UCSD-AML1 (cell line): ENCODE data around the gene MGAT4C.

Experiments
- DNase-seq: peaks from one replicate; lab custom pipeline; 2025; ENCODE audit not compliant: unreplicated experiment; lab: John Stamatoyannopoulos, UW

MGAT4C gene

DNA sequence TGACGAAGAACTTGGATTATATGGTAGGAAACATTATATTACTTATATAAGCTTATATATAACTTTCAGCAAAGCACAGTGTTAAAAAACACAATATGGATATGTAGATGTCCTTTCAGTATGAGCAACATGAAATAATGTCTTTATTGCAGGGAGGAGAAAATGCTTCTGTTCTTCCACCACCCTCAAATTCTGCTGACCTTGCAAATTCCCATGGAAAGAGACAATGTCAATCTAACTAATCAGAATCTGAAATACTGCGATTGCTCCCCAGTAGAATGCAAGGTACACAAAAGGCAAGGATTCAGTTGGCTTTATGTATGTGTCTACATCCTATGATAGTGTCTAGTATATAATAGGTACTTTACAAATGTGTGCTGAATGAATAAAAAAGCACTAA is 26.4 kb downstream of the MGAT4C start:
- no peak for DNase-seq

DNA sequence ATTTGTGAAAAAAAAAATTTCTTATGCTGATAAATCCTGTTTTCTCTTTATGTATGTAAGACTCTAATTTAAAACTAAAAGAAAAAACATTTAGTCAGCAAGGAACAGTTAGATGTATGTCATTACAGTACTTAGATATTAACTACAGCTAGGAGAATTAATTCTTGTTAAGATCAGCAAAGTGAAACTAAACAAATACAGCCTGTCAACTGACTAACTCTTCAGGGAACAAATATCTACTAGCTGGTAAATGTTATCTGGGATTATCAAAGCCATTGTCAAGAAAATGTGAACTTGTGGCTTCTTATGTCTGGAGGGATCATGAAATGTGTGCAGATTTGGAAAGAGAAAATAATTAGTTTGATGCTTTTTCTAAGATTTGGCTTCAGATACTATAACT is 27.5 kb downstream of the MGAT4C start:
- DNase-seq = no peak

DNA sequence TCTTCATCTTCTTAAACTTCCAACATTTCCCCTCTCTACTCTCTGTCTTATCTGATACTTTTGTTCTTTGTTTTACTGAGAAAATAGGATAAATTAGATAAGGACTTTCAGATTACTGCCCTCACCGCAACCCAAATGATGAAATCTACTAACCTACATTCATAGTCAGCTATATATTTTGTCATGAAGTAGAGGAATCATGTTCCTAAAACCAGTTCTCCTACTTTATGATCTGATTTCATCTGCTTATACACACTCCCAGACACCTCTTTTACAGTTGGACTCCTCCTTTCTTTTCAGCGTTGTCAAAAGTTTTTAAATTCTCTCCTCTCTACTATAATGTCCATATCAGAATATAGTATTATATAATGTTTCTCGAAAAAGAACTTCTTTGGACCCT is 29.7 kb downstream of the MGAT4C start:
- no peak for DNase-seq

DNA sequence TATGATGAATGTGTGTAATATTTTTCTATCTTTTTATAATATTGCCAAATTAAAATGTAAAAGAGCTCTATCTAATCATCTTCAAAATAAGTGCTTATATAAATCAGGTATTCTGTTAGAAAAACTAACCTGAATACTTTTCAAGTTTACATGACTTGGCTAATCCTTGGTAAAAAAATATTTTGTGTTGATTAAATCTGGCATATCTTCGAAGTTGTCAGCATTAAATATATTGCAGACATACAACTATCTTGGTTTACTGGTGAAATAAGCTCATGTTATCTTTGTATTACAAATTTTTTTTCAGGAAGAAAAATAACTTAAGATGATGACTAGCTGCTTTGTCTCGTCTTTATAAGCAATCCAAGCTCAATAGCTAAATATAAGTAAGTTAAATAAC is 39.6 kb downstream of the MGAT4C start:
- DNase-seq = no peak

DNA sequence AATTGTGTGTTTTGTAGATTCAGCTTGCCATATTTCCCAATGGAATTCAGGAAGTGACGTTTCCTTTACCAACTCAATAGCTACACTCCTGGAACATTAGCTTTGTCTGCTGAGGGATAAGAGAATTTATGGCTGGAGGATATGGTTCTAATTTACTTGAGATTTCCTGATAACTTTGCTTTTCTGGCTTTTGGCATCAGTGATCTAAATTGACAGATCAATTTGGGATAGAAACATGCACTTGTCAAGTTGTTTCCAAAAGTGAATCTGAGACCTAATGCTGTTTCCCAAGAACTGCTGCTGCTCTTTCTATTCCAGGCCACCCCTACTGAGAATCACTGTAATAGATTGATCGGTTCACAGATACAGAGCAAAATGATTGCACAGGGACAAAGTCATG is 43.2 kb downstream of the MGAT4C start:
- no peak for DNase-seq

DNA sequence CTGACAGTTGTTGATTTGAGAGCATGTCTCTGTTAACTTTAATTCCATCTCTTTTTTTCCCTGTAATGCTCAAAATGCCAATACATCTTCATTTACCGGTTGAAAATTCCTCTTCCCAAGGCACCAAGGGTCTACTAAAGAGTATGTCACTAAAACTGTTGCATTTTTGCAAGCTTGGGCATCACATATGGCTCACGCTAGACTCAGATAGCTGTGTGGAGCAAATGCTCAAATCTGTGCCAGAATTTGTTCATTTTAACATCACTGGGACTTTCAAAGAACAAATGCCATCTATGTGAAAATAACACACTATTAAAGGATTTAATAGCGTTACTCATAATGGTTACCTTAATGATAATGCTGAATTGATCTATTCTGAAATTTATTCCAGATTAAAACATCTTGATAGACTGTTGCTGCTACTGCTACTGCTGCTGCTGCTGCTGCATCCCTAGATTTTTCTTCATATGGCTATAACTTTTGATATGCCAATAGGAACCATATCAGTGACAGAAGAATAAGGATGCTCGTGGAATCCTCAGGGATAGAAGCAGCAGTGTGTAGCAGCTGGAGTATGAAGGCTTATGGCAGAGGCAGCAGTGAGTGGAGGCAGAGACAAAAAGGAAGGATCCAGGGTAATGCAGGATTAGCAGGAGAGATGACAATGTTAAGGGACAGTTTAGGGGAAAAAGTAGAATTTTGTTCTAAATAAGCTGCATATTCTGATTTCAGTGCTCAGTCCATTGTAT is 57.3 kb downstream of the MGAT4C start:
- no peak for DNase-seq

DNA sequence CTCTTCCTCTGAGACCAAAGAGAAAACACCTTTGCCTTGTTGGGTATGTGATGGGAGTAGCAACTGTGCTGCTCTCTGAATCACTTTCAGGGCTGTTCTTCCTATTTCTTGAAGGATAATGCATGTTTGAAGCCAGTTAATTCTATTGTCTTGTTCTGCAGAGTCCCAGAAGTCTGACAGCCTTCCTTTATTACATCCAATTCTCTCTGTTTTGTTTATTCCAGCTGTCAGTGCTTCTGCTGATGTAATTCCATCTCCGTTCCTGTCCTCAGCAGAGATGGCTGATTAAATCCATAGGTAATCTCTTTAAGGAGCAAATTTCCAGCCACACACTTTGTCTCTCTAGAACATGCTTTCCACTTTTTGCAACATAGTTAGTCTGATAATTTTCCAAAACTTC is 59.7 kb downstream of the MGAT4C start:
- no peak for DNase-seq

DNA sequence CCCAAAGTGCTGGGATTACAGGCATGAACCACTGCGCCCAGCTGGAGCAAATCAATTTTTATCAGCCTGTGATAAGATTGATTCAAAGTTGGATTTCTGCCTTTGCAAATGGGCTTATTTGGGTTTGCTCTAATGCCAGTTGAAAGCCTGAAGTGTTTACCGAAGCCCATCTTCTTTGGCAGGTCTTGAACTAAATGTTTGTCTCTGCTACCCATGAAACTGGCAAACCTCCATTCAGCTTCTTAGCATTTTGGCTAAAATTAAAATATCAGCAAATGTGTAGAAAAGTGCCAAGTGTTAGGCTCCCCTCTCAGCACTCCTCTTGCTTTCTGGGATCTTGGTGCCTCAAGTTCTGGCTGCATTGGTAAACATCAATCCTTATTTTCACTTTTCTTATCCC is 61.5 kb downstream of the MGAT4C start:
- no peak for DNase-seq

DNA sequence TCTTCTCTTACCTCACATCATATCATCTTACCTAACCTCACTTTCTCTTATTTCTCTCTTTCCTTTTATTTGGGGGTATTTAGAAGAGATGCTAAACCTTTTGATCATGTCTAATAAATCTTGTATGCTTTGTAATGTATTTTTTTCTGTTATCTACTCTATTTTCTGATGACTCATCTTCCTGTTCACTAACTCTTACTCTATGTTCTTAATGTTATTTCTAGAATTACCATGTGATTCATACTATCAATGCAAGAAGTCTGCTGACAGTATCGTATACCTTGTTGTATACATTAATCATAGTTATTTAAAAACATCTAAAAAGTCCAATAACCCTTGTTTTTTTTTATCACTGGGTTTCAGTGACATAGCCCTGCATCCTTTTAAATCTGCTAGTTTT is 62.3 kb downstream of the MGAT4C start:
- no peak for DNase-seq

DNA sequence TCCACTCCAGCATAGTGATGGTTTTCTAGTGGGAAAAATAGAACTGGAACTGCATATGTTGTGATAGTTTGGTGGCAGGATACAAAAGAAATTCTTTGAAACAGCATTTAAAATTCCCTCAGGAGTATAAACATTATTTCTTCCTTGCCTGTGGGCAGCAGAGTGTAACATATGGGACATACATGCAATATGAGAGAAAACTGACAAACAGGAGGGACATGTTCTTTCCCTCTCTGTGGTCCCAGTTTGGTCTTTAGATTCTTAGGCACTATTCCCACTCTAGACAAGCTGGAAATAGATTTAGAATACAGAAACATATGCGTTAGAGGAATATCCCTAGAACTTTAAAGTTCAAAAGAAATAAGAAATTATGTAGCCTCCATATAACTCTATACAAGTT is 68.0 kb downstream of the MGAT4C start:
- DNase-seq = no peak

DNA sequence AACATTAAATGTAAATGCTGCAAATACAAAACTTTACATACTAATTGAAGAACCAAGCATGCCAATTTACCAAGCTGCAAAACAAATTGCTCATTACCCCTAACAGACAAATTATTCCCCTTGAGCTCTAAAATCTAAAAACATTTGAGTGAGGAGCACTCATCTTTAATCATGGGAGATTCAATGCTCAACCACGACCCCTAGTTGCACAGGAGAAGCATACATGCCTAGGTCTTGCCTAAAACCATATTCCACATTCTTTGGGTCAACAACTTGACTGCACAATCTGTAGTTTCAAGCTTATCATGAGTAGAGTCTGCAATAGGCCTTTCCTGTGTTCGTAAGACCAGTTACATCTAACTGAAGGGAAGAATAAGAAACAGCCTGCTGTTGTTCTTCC is 69.7 kb downstream of the MGAT4C start:
- no peak for DNase-seq

DNA sequence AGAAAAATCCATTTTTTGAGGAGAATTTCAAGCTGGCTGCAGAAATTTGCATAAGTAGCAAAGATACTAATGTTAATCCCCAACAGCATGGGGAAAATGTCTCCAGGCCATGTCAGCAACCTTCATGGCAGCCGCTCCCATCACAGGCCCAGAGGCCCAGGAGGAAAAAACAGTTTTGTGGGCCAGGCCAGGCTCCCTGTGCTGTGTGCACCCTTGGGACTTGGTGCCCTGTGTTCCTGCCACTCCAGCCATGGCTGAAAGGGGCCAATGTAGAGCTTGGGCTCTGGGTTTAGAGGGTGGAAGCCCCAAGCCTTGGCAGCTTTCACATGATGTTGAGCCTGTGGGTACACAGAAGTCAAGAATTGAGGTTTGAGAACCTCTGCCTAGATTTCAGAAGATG is 76.3 kb downstream of the MGAT4C start:
- DNase-seq = no peak

DNA sequence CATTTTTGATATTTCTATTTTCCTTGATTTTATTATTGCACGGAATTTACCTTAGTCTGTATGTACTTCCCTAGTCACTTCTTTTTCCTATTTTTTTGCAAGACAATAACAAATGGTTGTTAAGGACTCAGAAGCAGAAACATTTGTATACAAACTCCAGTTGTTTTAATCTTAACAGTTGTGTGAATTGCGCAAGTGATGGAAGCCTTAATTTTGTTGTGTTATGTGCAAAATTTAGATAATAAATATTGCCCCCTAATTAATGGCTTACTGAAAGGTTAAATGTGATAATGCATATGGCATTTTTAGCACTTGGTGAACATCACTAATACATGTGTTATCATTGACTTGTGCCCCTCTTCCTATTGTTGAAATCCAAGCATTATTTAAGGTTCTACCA is 82.0 kb downstream of the MGAT4C start:
- DNase-seq = no peak

DNA sequence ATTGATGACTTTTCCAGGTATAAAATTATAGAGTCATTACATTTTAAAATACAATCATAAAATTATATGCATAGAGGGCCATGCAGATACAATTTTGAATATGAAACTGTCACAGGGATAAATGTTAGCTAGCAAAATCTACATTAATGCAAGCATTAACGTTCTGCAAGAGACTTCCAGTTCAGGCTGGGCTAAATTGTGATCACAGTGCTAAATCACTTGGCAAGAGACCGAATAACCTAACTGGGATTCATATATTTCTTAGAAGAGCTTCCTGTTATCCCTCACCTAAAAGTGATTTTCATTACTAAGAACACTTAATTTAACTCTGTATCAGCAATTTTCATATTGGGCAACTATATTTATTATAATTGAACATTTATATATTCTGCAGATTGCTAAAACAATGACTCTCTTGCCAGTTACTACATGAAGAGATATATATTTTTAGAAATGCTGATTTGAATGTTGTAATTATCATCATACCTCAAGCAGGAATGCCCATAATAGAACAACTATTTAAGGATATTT is 83.2 kb downstream of the MGAT4C start:
- no peak for DNase-seq

DNA sequence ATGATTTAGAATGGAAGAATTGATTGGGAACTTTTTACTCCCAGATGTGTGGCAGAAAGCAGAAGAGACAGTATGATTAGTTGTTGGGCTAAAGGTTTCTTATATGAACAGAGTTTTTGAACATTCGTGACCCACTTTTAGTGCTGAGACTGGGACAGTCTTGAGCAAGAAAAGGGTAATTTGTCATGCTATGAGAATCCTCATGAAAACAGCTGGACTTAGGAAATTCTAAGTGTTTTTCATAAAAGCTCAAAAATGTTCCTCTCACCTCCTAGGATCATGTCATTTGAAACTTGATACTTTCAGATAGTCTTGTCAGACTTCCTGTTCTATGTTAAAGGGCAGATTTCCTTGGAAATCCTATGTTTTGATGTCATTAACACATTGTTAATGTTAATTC is 86.1 kb downstream of the MGAT4C start:
- no peak for DNase-seq

DNA sequence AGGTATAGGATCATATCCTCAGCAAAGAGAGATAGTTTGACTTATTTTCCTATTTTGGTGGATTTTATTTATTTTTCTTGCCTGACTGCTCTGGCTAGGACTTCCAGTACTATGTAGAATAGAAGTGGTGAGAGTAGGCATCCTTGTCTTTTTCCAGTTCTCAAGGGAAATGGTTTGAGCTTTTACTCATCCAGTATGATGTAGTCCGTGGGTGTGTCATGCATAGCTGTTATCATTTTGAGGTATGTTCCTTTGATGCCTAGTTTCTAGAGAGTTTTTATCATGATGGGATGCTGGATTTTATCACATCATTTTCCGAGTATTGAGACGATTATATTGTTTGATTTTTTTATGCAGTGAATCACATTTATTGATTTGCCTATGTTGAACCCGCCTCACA is 97.2 kb downstream of the MGAT4C start:
- no peak for DNase-seq

DNA sequence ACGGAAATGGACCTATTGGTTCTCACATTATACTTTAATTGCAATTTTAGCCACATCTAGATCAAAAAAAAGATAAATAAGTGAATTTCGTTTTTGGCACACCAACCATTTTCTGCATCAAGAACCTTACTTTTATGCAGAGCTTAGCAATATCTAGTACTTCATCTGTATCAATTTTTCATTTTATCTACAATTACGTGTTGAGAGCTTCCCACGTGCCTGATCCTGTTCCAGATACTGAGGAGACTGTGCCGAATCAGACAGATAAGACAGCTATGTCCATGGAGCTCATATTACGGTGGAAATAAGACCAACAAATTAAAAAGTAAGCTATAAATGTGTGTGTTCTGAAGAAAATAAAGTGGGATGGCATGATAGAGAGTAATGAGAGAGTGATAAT is 101.6 kb downstream of the MGAT4C start:
- DNase-seq = no peak

DNA sequence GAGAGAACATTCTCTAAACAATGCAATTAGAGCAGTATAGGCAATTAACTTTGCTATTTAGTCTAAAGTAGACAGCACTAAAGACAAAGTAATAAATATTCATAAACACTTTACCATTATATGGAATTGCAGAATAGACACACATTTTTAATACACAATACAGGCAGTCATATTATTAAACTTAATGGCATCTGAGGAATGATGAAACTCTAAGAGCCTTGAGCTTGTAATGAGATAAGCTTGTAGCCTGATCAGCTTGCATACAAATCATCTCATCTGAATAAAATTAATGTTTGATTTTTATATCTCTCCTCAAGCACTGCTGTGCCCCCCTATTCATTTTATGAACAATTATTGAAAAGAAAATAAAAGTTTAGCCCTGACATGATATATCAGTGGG is 107.6 kb downstream of the MGAT4C start:
- no peak for DNase-seq

DNA sequence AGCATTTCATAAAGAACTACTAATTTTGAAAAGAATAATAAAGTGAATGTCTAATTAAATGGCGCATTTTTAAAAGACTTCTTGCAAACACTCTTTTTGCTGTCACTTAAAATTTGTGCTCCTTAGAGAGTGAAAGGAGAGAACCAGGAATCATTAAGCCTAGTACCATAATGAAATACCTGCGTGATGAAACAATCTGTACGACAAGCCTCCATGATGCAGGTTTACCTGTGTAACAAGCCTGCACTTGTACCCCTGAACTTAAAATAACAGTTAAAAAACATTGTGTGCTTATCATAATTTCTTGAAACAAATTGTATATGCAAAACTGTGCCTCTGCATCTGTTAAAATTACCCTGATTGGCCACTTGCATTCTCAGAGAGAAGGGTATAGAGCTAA is 108.1 kb downstream of the MGAT4C start:
- DNase-seq = no peak

DNA sequence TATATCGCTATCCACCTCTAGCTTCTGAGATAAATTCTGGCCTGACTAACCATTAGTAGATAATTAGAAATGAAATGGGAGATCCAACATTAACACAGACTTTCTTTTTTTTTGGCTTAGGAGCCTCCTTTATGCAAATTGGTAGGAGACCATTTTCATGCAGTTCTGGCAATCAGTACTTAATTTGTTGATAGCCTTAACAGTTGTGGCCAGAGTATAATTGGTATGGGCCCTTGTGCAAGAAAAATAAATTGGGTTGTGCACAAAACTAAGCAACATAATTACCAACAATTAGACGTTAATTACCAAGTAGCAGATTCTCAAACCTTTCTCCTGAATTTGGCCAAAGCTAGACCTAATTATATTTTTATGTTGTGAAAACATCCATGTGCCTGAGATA is 111.0 kb downstream of the MGAT4C start:
- DNase-seq = no peak

DNA sequence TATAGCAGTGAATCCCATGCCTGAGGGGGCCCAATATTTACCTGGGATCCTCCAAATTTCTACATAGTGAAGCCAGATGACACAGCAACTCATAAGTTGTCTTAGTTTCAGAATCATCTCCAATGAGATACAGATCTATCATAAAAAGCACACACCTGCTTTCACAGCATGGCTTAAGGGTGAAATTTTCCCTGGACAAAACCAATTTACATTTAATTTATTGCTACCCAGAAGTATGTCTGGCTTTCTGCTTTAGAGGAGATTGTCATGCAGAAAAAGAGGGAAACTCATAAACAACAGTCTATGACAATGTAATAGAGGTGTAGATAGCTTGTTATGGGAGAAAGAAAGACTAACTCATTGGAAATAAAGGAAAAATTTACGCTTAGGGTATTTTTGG is 113.0 kb downstream of the MGAT4C start:
- DNase-seq = no peak

DNA sequence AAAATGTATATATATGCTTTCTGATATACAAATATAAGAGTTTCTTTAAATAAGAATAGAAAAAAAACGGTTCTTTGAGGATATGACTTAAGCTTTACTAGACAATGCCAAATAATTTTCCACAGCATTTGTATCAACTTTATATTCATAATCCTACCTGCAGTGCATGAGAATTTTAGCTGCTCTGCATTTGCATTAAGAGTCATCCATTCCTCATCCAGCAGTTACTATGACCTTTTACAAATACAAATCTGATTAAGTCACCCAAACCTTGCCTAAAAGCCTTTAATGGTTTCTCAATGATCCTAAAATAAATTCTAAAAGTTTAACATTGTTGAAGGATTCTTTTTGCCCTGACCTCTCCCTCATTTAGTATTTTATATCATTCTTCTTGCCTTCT is 116.5 kb downstream of the MGAT4C start:
- no peak for DNase-seq

DNA sequence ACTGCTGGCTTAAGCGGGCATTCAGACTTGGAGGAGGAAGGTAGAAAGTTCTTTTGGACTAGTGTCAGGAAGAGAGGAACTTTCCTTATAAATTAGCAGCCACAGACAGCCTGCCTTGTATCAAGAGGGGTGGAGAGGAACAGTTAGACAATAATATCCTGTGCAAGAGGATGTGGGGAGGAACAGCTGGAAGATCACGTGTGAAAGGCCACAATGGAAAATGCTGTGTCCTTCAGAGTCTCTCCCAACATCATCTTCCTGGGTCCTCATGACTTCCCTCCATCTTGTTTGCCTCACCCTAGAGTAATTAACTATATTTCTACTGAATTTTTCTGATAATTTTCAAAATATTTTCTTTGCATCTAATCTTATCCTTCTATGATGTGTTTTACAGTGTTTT is 117.4 kb downstream of the MGAT4C start:
- no peak for DNase-seq
